Vagina (tissue), 2 donors: ENCODE measurements around the gene SMARCD3.

Experiments
- POLR2AphosphoS5 ChIP-seq, 2 donors: sonication (generic); formaldehyde crosslinking; IDR thresholded peaks; one replicate each; pipeline ENCODE4 v1.9.0; 2017; ENCODE audit warnings: antibody characterized with exemption in 2 of 2, mild to moderate bottlenecking in 2 of 2, low read depth in 1 of 2; ENCODE audit not compliant: insufficient read depth in 1 of 2
- TF ChIP-seq, protein P1 (sequence below), 3 experiments: fragments of 450-650 bp in 2 of 3; fragments of 200-600 bp in 1 of 3; sonication (generic) in 1 of 3; IDR thresholded peaks; one replicate each; pipeline ENCODE4 v1.5.1; 2017 to 2019; ENCODE audit warnings: antibody characterized with exemption in 3 of 3, mild to moderate bottlenecking in 2 of 3, moderate library complexity in 2 of 3

DNA sequence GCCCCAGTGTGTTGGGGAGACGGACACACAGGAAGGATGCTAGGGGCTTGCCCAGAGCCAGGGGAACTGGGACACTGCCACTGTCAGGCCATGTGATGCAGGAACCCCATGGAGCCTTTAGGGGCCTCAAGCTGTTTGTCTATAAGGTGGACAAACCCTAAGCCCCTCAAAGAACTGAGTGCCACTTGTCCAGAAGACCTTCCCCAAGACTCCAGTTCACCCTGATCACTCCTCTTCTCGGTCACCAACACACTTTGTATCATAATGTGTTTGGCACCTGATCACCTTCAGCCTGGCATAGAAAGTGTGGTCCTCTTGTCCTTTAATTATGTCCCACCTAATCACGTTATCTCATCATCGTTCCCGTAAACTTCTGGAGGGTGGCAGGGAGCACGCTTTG lies 38.9 kb downstream of the SMARCD3 start:
- TF ChIP-seq, protein P1, sequence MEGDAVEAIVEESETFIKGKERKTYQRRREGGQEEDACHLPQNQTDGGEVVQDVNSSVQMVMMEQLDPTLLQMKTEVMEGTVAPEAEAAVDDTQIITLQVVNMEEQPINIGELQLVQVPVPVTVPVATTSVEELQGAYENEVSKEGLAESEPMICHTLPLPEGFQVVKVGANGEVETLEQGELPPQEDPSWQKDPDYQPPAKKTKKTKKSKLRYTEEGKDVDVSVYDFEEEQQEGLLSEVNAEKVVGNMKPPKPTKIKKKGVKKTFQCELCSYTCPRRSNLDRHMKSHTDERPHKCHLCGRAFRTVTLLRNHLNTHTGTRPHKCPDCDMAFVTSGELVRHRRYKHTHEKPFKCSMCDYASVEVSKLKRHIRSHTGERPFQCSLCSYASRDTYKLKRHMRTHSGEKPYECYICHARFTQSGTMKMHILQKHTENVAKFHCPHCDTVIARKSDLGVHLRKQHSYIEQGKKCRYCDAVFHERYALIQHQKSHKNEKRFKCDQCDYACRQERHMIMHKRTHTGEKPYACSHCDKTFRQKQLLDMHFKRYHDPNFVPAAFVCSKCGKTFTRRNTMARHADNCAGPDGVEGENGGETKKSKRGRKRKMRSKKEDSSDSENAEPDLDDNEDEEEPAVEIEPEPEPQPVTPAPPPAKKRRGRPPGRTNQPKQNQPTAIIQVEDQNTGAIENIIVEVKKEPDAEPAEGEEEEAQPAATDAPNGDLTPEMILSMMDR (IDR thresholded peaks at IDR 0.05): no peak
- no peak for TF ChIP-seq POLR2AphosphoS5 (IDR thresholded peaks at IDR 0.05; ENCODE audit: insufficient read depth in 1 of 2, low read depth in 1 of 2)
